Duodenal mucosa (tissue), 2 donors: ENCODE data around the gene EIF4ENIF1.

ENCODE experiments used
- H3K27ac ChIP-seq: one replicate; pipeline ENCODE4 v1.7.0; 2013; ENCODE audit warnings: low read depth, low read length
- H3K27me3 ChIP-seq, 2 donors: one replicate each; pipeline ENCODE4 v1.7.0; 2013; ENCODE audit warnings: low read length in 2 of 2, control low read depth in 1 of 2; ENCODE audit not compliant: insufficient read depth in 2 of 2, control insufficient read depth in 1 of 2
- H3K36me3 ChIP-seq, 2 donors: one replicate each; pipeline ENCODE4 v1.7.0; 2013; ENCODE audit warnings: low read length in 2 of 2, control low read depth in 1 of 2; ENCODE audit not compliant: insufficient read depth in 2 of 2, control insufficient read depth in 1 of 2
- H3K4me1 ChIP-seq, 2 donors: one replicate each; pipeline ENCODE4 v1.7.0; 2013; ENCODE audit warnings: low read length in 2 of 2, control low read depth in 1 of 2; ENCODE audit not compliant: insufficient read depth in 2 of 2, control insufficient read depth in 1 of 2
- H3K4me3 ChIP-seq, 2 donors: one replicate each; pipeline ENCODE4 v1.7.0; 2013; ENCODE audit warnings: low read length in 2 of 2, low read depth in 1 of 2
- H3K9ac ChIP-seq, 2 donors: one replicate each; pipeline ENCODE4 v1.7.0; 2013; ENCODE audit warnings: low read length in 2 of 2, low read depth in 1 of 2
- H3K9me3 ChIP-seq, 2 donors: one replicate each; pipeline ENCODE4 v1.7.0; 2013; ENCODE audit warnings: low read length in 2 of 2, control low read depth in 1 of 2; ENCODE audit not compliant: control insufficient read depth in 1 of 2

The EIF4ENIF1 gene

DNA sequence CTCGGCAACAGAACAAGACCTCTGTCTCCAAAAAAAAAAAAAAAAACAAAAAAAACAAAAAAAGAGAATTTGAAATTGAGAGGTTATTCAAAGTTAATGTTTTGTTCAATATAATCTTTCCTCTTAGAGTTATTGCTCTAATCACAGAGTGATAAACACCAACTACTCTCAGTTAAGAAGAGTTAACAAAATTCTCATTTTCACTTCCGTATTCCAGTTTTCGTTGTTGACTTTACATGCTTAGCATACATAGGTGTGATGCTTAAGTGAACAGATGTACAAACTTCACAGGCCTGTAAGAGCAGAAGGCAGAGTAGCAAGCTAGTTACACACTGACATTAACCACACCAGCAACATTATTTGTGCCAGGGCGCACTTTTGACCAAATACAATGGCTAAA is 12.3 kb downstream of the EIF4ENIF1 start:
- no peak overlapping the region for H3K9ac ChIP-seq
- H3K4me3 ChIP-seq = no peak overlapping the region
- H3K27ac ChIP-seq = no peak overlapping the region
- H3K27me3 ChIP-seq = no peaks in the 10 kb centered on the region
- H3K9me3 ChIP-seq = no peaks in the 10 kb centered on the region
- peaks cover 0 to 4% of the 10 kb centered on the region in 2 donors for H3K4me1 ChIP-seq
- H3K36me3 ChIP-seq = peaks cover 16 to 31% of the 10 kb centered on the region in 2 donors

DNA sequence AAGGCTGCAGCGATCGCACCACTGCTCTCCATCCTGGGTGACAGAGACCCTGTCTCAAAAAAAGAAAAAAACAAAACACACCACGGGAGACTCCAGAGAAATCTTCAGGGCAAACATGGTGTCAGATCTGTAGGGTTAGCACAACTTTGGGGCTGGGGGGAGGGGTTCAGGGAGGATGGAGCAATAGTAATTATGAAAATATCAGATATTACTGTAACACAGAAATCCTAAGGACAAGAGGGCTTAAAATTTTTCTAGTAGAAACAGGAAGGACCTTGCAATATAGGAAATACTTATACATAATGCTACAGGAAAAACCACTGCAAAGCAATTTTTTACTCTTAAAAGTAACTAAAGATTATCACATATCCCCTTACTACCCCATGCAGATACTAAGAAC is 13.8 kb downstream of the EIF4ENIF1 start:
- no peak overlapping the region for H3K4me3 ChIP-seq
- H3K27ac ChIP-seq = no peak overlapping the region
- H3K4me1 ChIP-seq = peaks cover 0 to 4% of the 10 kb centered on the region in 2 donors
- no peaks in the 10 kb centered on the region for H3K27me3 ChIP-seq
- no peak overlapping the region for H3K9ac ChIP-seq
- peaks cover 10 to 23% of the 10 kb centered on the region in 2 donors for H3K36me3 ChIP-seq
- no peaks in the 10 kb centered on the region for H3K9me3 ChIP-seq

DNA sequence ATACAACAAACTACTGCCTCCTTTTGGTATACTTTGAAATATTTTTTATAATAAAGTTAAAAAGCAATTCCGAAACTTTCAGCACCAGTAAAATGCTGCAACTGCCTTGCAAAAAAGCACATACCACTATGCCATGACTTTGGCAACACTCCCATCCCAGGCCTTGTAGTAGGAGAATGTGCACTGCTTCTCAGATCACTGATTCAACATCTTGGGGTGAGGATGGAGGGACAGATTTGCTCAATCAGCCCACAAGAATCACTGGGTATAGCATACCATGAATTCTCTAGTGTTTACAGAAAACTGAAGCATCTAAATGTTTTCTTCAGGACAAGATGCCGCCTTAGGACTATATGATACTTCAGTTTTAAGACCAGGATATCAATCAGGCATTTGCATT is 14.9 kb downstream of the EIF4ENIF1 start:
- Histone ChIP-seq H3K9me3 (no peaks in the 10 kb centered on the region), H3K4me1 (peaks cover 0 to 4% of the 10 kb centered on the region in 2 donors), H3K27ac (no peak overlapping the region), H3K4me3 (no peak overlapping the region), H3K27me3 (no peaks in the 10 kb centered on the region), H3K36me3 (peaks cover 10 to 18% of the 10 kb centered on the region in 2 donors), H3K9ac (no peak overlapping the region)

DNA sequence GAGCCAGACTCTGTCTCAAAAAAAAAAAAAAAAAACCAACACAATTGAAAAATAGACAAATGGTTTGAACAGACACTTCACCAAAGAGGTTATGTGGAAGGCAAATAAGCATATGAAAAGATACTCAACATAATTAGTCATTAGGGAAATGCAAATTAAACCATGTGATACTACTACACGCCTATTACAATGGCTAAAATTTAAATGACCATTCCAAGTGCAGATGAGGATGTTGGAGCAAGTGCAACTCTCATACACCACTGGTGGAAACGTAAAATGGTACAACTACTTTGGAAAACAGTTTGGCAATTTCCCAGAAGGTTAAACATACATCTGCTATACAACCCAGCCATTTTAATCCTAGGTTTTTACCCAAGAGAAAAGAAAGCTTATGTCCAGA is 24.3 kb downstream of the EIF4ENIF1 start:
- peaks cover 22 to 75% of the 10 kb centered on the region in 2 donors for H3K36me3 ChIP-seq
- H3K9ac ChIP-seq = no peak overlapping the region
- H3K27me3 ChIP-seq = no peaks in the 10 kb centered on the region
- H3K27ac ChIP-seq = no peak overlapping the region
- H3K4me3 ChIP-seq = no peak overlapping the region
- H3K4me1 ChIP-seq = no peaks in the 10 kb centered on the region
- H3K9me3 ChIP-seq = no peaks in the 10 kb centered on the region

GRCh38 chr22:31461699-31462098 is 27.9 kb downstream of the EIF4ENIF1 start:
- no peak overlapping the region for H3K9ac ChIP-seq
- H3K4me1 ChIP-seq = no peaks in the 10 kb centered on the region
- H3K36me3 ChIP-seq = peaks cover 19 to 72% of the 10 kb centered on the region in 2 donors
- H3K4me3 ChIP-seq = no peak overlapping the region
- no peak overlapping the region for H3K27ac ChIP-seq
- H3K9me3 ChIP-seq = no peaks in the 10 kb centered on the region
- no peaks in the 10 kb centered on the region for H3K27me3 ChIP-seq

DNA sequence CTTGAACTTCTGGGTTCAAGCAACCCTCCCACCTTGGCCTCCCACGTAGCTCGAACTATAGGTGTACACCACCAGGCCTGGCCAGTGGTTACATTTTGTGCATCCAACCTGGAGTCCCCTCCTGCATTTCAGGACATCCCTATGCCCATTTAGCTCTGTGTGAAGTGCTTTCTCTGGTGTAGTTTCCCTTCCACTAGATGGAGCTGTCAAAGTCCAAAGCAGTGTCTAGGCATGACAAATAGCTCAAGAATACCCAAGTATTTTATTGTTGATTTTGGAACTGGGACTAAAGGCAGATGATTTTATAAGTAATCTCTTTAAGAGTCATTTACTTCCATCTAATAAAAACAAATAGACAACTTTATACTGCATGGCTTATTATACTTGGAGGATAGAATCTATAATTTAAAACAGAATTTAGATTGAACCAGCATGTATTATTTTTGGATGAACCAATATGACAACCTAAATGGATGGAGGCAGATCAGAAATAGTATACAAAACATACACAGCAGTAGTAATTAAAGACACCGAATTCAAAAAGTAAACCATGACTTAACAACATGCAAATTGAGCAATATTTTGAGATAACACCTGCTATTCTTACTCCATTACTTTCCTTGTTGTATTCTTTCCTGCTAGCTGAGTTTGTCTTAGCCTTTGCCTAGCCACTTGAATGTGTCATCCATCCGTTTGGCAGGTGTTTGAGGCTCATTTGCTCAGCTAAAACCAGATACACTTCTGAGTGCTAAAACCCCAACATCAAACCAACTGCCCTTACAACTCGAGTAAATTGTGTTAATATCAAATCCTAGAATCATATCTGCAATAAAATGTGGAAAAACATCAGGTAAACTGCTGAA is 37.7 kb downstream of the EIF4ENIF1 start:
- no peak overlapping the region for H3K27ac ChIP-seq
- peaks cover 15 to 48% of the 10 kb centered on the region in 2 donors for H3K36me3 ChIP-seq
- H3K9me3 ChIP-seq = no peaks in the 10 kb centered on the region
- H3K4me3 ChIP-seq = no peak overlapping the region
- H3K4me1 ChIP-seq = no peaks in the 10 kb centered on the region
- no peak overlapping the region for H3K9ac ChIP-seq
- no peaks in the 10 kb centered on the region for H3K27me3 ChIP-seq

DNA sequence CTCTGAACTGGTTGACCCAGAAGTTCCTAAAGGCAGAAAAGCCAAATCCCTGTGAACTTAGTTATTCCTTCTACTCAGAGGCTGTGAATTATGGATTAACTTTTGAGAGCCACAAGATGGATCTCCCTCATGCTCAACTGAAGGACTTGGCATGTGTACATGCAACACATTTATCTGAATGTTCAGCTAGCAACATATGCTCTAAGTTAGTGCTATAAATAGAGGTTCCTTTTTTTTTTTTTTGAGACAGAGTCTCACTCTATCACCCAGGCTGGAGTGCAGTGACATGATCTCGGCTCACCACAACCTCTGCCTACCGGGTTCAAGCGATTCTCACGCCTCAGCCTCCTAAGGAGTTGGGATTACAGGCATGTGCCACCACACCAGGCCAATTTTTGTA is 40.1 kb downstream of the EIF4ENIF1 start:
- H3K27ac ChIP-seq = no peak overlapping the region
- no peak overlapping the region for H3K9ac ChIP-seq
- H3K36me3 ChIP-seq = peaks cover 5 to 54% of the 10 kb centered on the region in 2 donors
- no peaks in the 10 kb centered on the region for H3K9me3 ChIP-seq
- H3K27me3 ChIP-seq = no peaks in the 10 kb centered on the region
- H3K4me3 ChIP-seq = no peak overlapping the region
- H3K4me1 ChIP-seq = no peaks in the 10 kb centered on the region

GRCh38 chr22:31448382-31448781 is 41.3 kb downstream of the EIF4ENIF1 start:
- Histone ChIP-seq H3K9ac (no peak overlapping the region), H3K4me3 (no peak overlapping the region), H3K36me3 (peaks cover 6 to 54% of the 10 kb centered on the region in 2 donors), H3K4me1 (no peaks in the 10 kb centered on the region), H3K27me3 (no peaks in the 10 kb centered on the region), H3K27ac (no peak overlapping the region), H3K9me3 (no peaks in the 10 kb centered on the region)

GRCh38 chr22:31447337-31447736 is 42.3 kb downstream of the EIF4ENIF1 start:
- no peaks in the 10 kb centered on the region for H3K9me3 ChIP-seq
- H3K9ac ChIP-seq = no peak overlapping the region
- H3K4me3 ChIP-seq = no peak overlapping the region
- peaks cover 14 to 56% of the 10 kb centered on the region in 2 donors for H3K36me3 ChIP-seq
- H3K4me1 ChIP-seq = no peaks in the 10 kb centered on the region
- no peaks in the 10 kb centered on the region for H3K27me3 ChIP-seq
- no peak overlapping the region for H3K27ac ChIP-seq

DNA sequence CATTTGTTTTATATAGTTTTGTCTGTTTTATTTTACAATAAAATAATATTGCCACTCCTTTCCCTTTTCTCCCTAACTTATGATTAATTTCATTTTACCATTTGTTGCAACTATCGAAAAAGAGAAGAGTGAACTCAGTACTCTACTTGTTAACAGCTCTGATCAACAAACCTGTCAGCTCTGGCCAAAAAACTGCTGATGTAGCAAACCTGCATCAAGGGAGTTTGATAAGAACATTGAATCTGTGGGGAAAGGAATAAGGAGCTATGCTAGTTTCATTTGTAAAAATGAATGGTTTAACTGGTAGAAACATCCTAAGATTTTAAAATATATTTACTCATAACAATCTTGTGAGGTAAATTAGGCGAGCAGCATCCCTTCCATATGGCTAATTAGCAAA is 42.9 kb downstream of the EIF4ENIF1 start:
- Histone ChIP-seq H3K27ac (no peak overlapping the region), H3K4me3 (no peak overlapping the region), H3K36me3 (peaks cover 20 to 61% of the 10 kb centered on the region in 2 donors), H3K9me3 (no peaks in the 10 kb centered on the region), H3K27me3 (no peaks in the 10 kb centered on the region), H3K9ac (no peak overlapping the region), H3K4me1 (no peaks in the 10 kb centered on the region)
